SK-N-SH (cell line): ENCODE measurements around the gene CDKL5. TPM values are rescaled to one million over a fixed set of nuclear protein-coding genes. Genes with fewer than 3 reads are reported as not detected.

Experiments used
- CTCF ChIA-PET: fragments of 300-600, 350-600 bp; formaldehyde crosslinking; extraction: SDS; loops from one replicate; lab custom pipeline; 2021; lab: Yijun Ruan, JAX
- POLR2A ChIA-PET: fragments of 350-600 bp; sonication (Branson Sonifier 250); formaldehyde crosslinking; extraction: SDS; loops from one replicate; lab custom pipeline; 2020; ENCODE audit warnings: antibody characterized with exemption, inconsistent platforms; lab: Yijun Ruan, JAX
- DNase-seq: peaks from one replicate; pipeline ENCODE4 v3.0.0; 2012
- H2AFZ ChIP-seq: fragments of 200-600 bp; sonication (generic); 2 replicates; pipeline ENCODE4 v1.8.1; 2016; ENCODE audit warnings: antibody characterized with exemption, mild to moderate bottlenecking, low read depth
- H3F3A ChIP-seq: fragments of 200-600 bp; sonication (generic); replicated peaks from 2 replicates; pipeline ENCODE3; 2016; ENCODE audit warnings: antibody characterized with exemption, mild to moderate bottlenecking; ENCODE audit not compliant: insufficient read depth
- H3K27ac ChIP-seq, 2 experiments: fragments of 200-500 bp in 1 of 2; fragments of 200-600 bp in 1 of 2; sonication (Bioruptor generic) in 1 of 2; sonication (generic), shearing (Covaris generic) in 1 of 2; 2 replicates each; pipeline versions ENCODE4 v1.5.1 to v1.6.1; 2014 to 2016; ENCODE audit warnings: low read depth in 2 of 2, inconsistent platforms in 1 of 2, low read length in 1 of 2, mild to moderate bottlenecking in 1 of 2, mixed read lengths in 1 of 2
- H3K27me3 ChIP-seq: fragments of 200-600 bp; sonication (generic), shearing (Covaris generic); 2 replicates; pipeline ENCODE4 v1.6.1; 2016; ENCODE audit warnings: mixed run types; ENCODE audit not compliant: insufficient read depth
- H3K36me3 ChIP-seq, 2 experiments: fragments of 200-500 bp in 1 of 2; fragments of 200-600 bp in 1 of 2; sonication (Bioruptor generic) in 1 of 2; sonication (generic) in 1 of 2; replicated peaks in 1 of 2; 2 replicates each; pipeline versions ENCODE3 to v1.5.1; 2014 to 2016; ENCODE audit warnings: low read length in 1 of 2, mild to moderate bottlenecking in 1 of 2; ENCODE audit not compliant: insufficient read depth in 2 of 2, control insufficient read depth in 1 of 2
- H3K4me1 ChIP-seq, 2 experiments: fragments of 200-500 bp in 1 of 2; fragments of 200-600 bp in 1 of 2; sonication (Bioruptor generic) in 1 of 2; sonication (generic), shearing (Covaris generic) in 1 of 2; 2 replicates each; pipeline versions ENCODE4 v1.5.1 to v1.6.1; 2014 to 2016; ENCODE audit warnings: low read depth in 1 of 2, low read length in 1 of 2, mixed run types in 1 of 2; ENCODE audit not compliant: insufficient read depth in 2 of 2, control insufficient read depth in 1 of 2
- H3K4me2 ChIP-seq: fragments of 200-600 bp; sonication (generic), shearing (Covaris generic); 2 replicates; pipeline ENCODE4 v1.6.1; 2017; ENCODE audit warnings: mixed run types
- H3K4me3 ChIP-seq, 2 experiments: fragments of 200-500 bp in 1 of 2; fragments of 200-600 bp in 1 of 2; sonication (Bioruptor generic) in 1 of 2; sonication (generic), shearing (Covaris generic) in 1 of 2; 2 replicates each; pipeline versions ENCODE4 v1.5.1 to v1.8.1; 2014 to 2016; ENCODE audit warnings: low read depth in 2 of 2, inconsistent platforms in 1 of 2, low read length in 1 of 2, mild to moderate bottlenecking in 1 of 2, mixed read lengths in 1 of 2, moderate library complexity in 1 of 2
- H3K79me2 ChIP-seq: fragments of 200-600 bp; sonication (generic); 2 replicates; pipeline ENCODE4 v1.8.1; 2017; ENCODE audit warnings: mild to moderate bottlenecking; ENCODE audit not compliant: insufficient read depth
- H3K9ac ChIP-seq: fragments of 200-600 bp; sonication (generic); 2 replicates; pipeline ENCODE4 v1.6.1; 2017; ENCODE audit warnings: mixed run types
- H3K9me2 ChIP-seq: fragments of 200-600 bp; sonication (generic); 2 replicates; pipeline ENCODE4 v1.6.1; 2017; ENCODE audit warnings: mixed run types
- H3K9me3 ChIP-seq: fragments of 200-600 bp; sonication (generic); 2 replicates; pipeline ENCODE4 v1.6.1; 2017; ENCODE audit warnings: mixed run types, mild to moderate bottlenecking, moderate library complexity
- H4K20me1 ChIP-seq: fragments of 200-600 bp; sonication (generic); 2 replicates; pipeline ENCODE4 v1.6.1; 2017; ENCODE audit warnings: mild to moderate bottlenecking, mixed run types; ENCODE audit not compliant: insufficient read depth
- FOSL2 ChIP-seq: IDR thresholded peaks from 2 replicates; pipeline ENCODE4 v1.4.0; 2012; ENCODE audit warnings: low read depth, mild to moderate bottlenecking, moderate library complexity, borderline replicate concordance
- FOXJ3 ChIP-seq: sonication (generic); formaldehyde crosslinking; IDR thresholded peaks from 2 replicates; pipeline ENCODE4 v1.5.1; 2020; ENCODE audit warnings: mild to moderate bottlenecking, missing genetic modification reagents
- GABPA ChIP-seq: IDR thresholded peaks from 2 replicates; pipeline ENCODE4 v1.4.0; 2012; ENCODE audit warnings: low read depth, mild to moderate bottlenecking
- JUND ChIP-seq: IDR thresholded peaks from 2 replicates; pipeline ENCODE4 v1.4.0; 2012
- NFIC ChIP-seq: IDR thresholded peaks from 2 replicates; pipeline ENCODE4 v1.4.0; 2012; ENCODE audit warnings: borderline replicate concordance
- RAD21 ChIP-seq: IDR thresholded peaks from 2 replicates; pipeline ENCODE4 v1.6.1; 2012; ENCODE audit warnings: mild to moderate bottlenecking, low read length
- TCF12 ChIP-seq: IDR thresholded peaks from 2 replicates; pipeline ENCODE4 v1.4.0; 2012
- YY1 ChIP-seq: IDR thresholded peaks from 2 replicates; pipeline ENCODE4 v1.4.0; 2012; ENCODE audit warnings: low read depth, mild to moderate bottlenecking
- WGBS: methylation state at CpG from one replicate; pipeline ENCODE4 v1.1.6; 2017; ENCODE audit warnings: low lambda C conversion rate; 5-methylcytosine and 5-hydroxymethylcytosine counted together
- polyA plus RNA-seq, 3 experiments: library from polyadenylated mRNA; depleted of rRNA; stranded (reverse); fragments of >200 nt; gene quantifications; 2 replicates each; pipeline ENCODE4 v1.2.3, GENCODE V29; 2012
- TF ChIP-seq, protein P1 (sequence below): IDR thresholded peaks from 2 replicates; pipeline ENCODE4 v1.4.0; 2012; ENCODE audit warnings: low read depth, borderline replicate concordance
- TF ChIP-seq, protein P2 (sequence below): IDR thresholded peaks from 2 replicates; pipeline ENCODE4 v1.6.1; 2012; ENCODE audit warnings: mild to moderate bottlenecking, low read depth, low read length, moderate library complexity

The CDKL5 gene
- polyA plus RNA-seq, 1 of the 3 experiments (the other 2 are of a cell fraction): 1.3 TPM

DNA sequence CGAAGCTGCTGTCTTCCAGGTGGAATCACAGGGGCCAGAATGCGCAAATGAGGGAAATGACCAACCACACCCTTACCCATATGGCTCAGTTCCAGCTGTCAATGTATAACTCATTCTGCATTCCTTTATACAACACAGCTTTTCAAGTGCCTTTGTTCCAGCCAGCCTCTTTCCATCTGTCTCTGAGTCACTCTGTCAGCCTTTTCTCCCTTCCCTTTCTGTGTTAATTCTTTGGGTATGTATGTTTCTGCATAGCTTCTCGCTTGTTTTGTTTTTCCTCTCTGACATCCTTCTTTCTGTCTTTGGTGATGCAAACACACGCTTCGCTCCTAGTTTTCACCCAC is 192.0 kb downstream of the CDKL5 start:
- peak overlapping the region; percentile 46; the same call in 1 of the 2 replicates for H3K4me2 ChIP-seq
- no peak overlapping the region for H2AFZ ChIP-seq
- no peaks in the 10 kb centered on the region for H3K9me3 ChIP-seq
- DNase-seq: no peak
- H3K4me3 ChIP-seq: no peak overlapping the region
- no peaks in the 10 kb centered on the region for H3K27me3 ChIP-seq
- peaks cover 0 to 8% of the 10 kb centered on the region in 2 experiments for H3K36me3 ChIP-seq
- peak; percentile 44; the same call in 1 of the 2 replicates for TF ChIP-seq FOSL2
- TF ChIP-seq TCF12: peak; percentile 71
- TF ChIP-seq FOXJ3 (CRISPR knock-in tag): no peak
- TF ChIP-seq RAD21: no peak
- peak; percentile 50 for TF ChIP-seq JUND
- TF ChIP-seq, protein P1, sequence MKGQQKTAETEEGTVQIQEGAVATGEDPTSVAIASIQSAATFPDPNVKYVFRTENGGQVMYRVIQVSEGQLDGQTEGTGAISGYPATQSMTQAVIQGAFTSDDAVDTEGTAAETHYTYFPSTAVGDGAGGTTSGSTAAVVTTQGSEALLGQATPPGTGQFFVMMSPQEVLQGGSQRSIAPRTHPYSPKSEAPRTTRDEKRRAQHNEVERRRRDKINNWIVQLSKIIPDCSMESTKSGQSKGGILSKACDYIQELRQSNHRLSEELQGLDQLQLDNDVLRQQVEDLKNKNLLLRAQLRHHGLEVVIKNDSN: no peak
- peak; percentile 22 for TF ChIP-seq NFIC
- H3K79me2 ChIP-seq: no peaks in the 10 kb centered on the region
- WGBS: 18% methylated on average over 5 of the region's 5 CpGs
- H3K27ac ChIP-seq: no peak overlapping the region
- no peaks in the 10 kb centered on the region for H4K20me1 ChIP-seq
- H3F3A ChIP-seq: no peaks in the 10 kb centered on the region
- H3K4me1 ChIP-seq: no peaks in the 10 kb centered on the region; a peak in 1 of 4 replicates
- no peaks in the 10 kb centered on the region; the same call in 1 of the 2 replicates for H3K9me2 ChIP-seq
- no peak overlapping the region for H3K9ac ChIP-seq
- POLR2A ChIA-PET: no interaction called here
- CTCF ChIA-PET: no interaction called here

DNA sequence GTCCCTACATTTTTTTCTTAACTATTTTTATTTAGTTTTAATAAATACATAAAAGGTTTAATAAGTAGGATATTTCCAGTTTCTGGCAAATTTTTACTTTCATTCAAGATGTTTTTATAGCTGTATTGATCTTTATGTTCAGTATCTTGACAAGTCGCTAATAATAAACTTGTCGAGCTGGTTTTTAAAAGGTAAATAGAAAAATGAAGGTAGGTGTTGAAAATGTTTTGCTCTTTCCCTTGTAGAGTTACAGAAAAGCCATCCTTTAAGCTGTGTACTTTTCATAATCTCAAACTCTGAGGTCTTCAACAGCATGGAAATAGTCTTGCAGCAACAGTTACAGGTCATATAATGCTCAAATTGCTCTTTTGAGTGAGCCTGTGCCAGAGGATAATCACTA is 193.9 kb downstream of the CDKL5 start:
- Histone ChIP-seq H4K20me1 (no peaks in the 10 kb centered on the region), H3K4me2 (no peak overlapping the region), H3K36me3 (peaks cover 0 to 6% of the 10 kb centered on the region in 2 experiments), H3K9ac (no peak overlapping the region), H3F3A (no peaks in the 10 kb centered on the region), H3K9me2 (no peaks in the 10 kb centered on the region; the same call in 1 of the 2 replicates), H3K27ac (no peak overlapping the region), H3K4me1 (no peaks in the 10 kb centered on the region; a peak in 1 of 4 replicates), H3K79me2 (no peaks in the 10 kb centered on the region), H2AFZ (no peak overlapping the region), H3K27me3 (no peaks in the 10 kb centered on the region)
- DNase-seq: no peak
- POLR2A ChIA-PET: no interaction called here
- CTCF ChIA-PET: interaction anchor here (1.0 to 1.5 kb wide), 2 partner anchors 11 to 12 kb away, joined by 3 to 5 read pairs; no protein-coding TSS in a partner anchor
- WGBS: 56% methylated on average over 2 of the region's 2 CpGs
- no peak for TF ChIP-seq GABPA
- TF ChIP-seq, protein P2, sequence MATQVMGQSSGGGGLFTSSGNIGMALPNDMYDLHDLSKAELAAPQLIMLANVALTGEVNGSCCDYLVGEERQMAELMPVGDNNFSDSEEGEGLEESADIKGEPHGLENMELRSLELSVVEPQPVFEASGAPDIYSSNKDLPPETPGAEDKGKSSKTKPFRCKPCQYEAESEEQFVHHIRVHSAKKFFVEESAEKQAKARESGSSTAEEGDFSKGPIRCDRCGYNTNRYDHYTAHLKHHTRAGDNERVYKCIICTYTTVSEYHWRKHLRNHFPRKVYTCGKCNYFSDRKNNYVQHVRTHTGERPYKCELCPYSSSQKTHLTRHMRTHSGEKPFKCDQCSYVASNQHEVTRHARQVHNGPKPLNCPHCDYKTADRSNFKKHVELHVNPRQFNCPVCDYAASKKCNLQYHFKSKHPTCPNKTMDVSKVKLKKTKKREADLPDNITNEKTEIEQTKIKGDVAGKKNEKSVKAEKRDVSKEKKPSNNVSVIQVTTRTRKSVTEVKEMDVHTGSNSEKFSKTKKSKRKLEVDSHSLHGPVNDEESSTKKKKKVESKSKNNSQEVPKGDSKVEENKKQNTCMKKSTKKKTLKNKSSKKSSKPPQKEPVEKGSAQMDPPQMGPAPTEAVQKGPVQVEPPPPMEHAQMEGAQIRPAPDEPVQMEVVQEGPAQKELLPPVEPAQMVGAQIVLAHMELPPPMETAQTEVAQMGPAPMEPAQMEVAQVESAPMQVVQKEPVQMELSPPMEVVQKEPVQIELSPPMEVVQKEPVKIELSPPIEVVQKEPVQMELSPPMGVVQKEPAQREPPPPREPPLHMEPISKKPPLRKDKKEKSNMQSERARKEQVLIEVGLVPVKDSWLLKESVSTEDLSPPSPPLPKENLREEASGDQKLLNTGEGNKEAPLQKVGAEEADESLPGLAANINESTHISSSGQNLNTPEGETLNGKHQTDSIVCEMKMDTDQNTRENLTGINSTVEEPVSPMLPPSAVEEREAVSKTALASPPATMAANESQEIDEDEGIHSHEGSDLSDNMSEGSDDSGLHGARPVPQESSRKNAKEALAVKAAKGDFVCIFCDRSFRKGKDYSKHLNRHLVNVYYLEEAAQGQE: no peak
- no peak for TF ChIP-seq YY1
- TF ChIP-seq, all 33 proteins: peak for 0
- Histone ChIP-seq H3K4me3 (no peak overlapping the region), H3K9me3 (no peaks in the 10 kb centered on the region)
